Left lung (tissue), 10 donors: Measurements from ENCODE around the gene ADAP1. TPM values are rescaled to one million over a fixed set of nuclear protein-coding genes. Genes with fewer than 3 reads are reported as not detected.
A peak's percentile ranks its signal among the peaks of the same experiment; 100 is the strongest.

Experiments used
- ATAC-seq: fragments of 200-7000 bp; cut with Tn5 transposase; one replicate; pipeline ENCODE4 v1.9.1; 2020; ENCODE audit warnings: moderate library complexity
- DNase-seq, 4 donors: peaks; one replicate each; pipeline ENCODE4 v3.0.0-alpha.2; 2013 to 2020
- H3K27ac ChIP-seq, 2 donors: fragments of 200-600 bp; sonication (generic) in 1 of 2; one replicate each; pipeline versions ENCODE4 v1.5.0 to v1.8.0; 2020 to 2021
- H3K27me3 ChIP-seq, 2 donors: fragments of 200-600 bp; sonication (generic) in 1 of 2; one replicate each; pipeline versions ENCODE4 v1.5.0 to v1.8.0; 2020 to 2021
- H3K36me3 ChIP-seq, 2 donors: fragments of 200-600 bp; sonication (generic) in 1 of 2; one replicate each; pipeline versions ENCODE4 v1.5.0 to v1.8.0; 2020 to 2021
- H3K4me1 ChIP-seq, 2 donors: fragments of 200-600 bp; one replicate each; pipeline ENCODE4 v1.8.0; 2021
- H3K4me3 ChIP-seq, 2 donors: fragments of 200-600 bp; sonication (generic) in 1 of 2; one replicate each; pipeline versions ENCODE4 v1.5.0 to v1.8.0; 2020 to 2021; ENCODE audit warnings: mild to moderate bottlenecking in 1 of 2
- H3K9me3 ChIP-seq, 2 donors: fragments of 200-600 bp; sonication (generic) in 1 of 2; one replicate each; pipeline versions ENCODE4 v1.5.0 to v1.8.0; 2020 to 2021
- CTCF ChIP-seq, 2 donors: fragments of 200-600 bp; sonication (generic) in 1 of 2; IDR thresholded peaks; one replicate each; pipeline versions ENCODE4 v1.5.0 to v1.8.0; 2021; ENCODE audit warnings: antibody characterized with exemption in 2 of 2
- intact Hi-C, 2 donors: fragments of 100-400 bp; cut with DNase I; formaldehyde crosslinking; loops; one replicate each; pipeline versions ENCODE4 v1.11.2 to v1.14.2; 2022
- polyA plus RNA-seq, 6 donors: library from polyadenylated mRNA; unstranded; fragments of 120-200 nt; gene quantifications; one replicate each; pipeline ENCODE4 v1.2.1, GENCODE V29; 2013; ENCODE audit not compliant: insufficient read length in 6 of 6
- total RNA-seq, 2 donors: library from RNA; stranded (reverse); fragmentation: NEBNext Ultra II Directional; extraction: Animal tissue kit (Norgen Biotek cat#: 25700); gene quantifications; one replicate each; pipeline ENCODE4 v1.2.1, GENCODE V29; 2021
- donor health status: DM: no; HTN: yes; CAD: no.
- donor health status: DM: no; HTN: no; CAD: no.

ADAP1 gene
- total and polyA plus RNA-seq, 8 donors = 5.1 to 35.1 (median 8.5) TPM

DNA sequence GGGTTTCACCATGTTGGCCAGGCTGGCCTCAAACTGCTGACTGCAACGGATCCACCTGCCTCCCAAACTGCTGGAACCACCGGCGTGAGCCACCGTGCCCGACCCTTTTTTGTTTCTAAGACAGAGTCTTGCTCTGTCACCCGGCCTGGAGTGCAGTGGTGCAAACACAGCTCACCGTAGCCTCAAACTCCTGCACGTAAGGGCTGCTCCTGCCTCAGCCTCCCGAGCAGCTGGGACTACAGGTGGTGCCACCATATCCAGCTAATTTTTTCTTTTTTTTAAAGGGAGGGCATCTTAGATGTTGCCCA lies 36.4 kb downstream of the ADAP1 start:
- peaks cover 0 to 9% of the 10 kb centered on the region in 2 donors for H3K27me3 ChIP-seq
- ATAC-seq (no peak), DNase-seq (peak in 2 of 4 donors; percentile 10 to 54)
- H3K9me3 ChIP-seq = no peaks in the 10 kb centered on the region
- H3K4me3 ChIP-seq = no peak overlapping the region
- intact Hi-C loops = no loop called here
- TF ChIP-seq CTCF (IDR thresholded peaks at IDR 0.05) = no peak
- no peaks in the 10 kb centered on the region for H3K36me3 ChIP-seq
- no peak overlapping the region for H3K27ac ChIP-seq
- peaks cover 0 to 31% of the 10 kb centered on the region in 2 donors for H3K4me1 ChIP-seq

DNA sequence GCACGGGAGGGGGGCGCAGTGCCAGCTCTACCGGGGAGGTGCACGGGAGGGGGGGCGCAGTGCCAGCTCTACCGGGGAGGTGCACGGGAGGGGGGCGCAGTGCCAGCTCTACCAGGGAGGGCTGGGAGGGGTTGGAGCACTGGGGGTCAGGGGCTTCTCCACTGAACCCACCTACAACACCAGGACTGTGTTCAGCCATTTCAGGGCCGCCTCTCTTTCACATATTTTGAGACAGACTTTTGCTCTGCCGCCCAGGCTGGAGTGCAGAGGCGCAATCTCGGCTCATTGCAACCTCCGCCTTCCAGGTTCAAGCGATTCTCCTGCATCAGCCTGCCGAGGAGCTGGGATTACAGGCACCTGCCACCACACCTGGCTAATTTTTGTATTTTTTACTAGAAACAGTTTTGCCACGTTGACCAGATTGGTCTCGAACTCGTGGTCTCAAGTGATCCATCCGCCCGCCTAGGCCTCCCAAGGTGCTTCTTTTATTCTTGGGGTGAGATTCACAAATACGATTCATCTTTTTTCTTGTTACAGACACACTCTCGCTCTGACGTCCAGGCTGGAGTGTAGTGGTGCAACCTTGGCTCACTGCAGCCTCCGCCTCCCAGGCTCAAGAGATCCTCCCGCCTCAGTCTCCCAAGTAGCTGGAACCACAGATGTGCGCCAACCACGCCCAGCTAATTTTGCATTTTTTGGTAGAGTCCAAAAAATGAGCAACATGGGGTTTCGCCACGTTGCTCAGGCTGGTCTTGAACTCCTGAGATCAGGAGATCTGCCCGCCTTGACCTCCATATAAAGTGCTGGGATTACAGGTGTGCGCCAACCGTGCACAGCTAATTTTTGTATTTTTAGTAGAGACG lies 37.0 kb downstream of the ADAP1 start:
- Histone ChIP-seq H3K27ac (no peak overlapping the region), H3K36me3 (no peaks in the 10 kb centered on the region), H3K4me1 (peaks cover 0 to 25% of the 10 kb centered on the region in 2 donors), H3K4me3 (no peak overlapping the region), H3K9me3 (no peaks in the 10 kb centered on the region), H3K27me3 (peaks cover 0 to 9% of the 10 kb centered on the region in 2 donors)
- ATAC-seq (no peak), DNase-seq (peak in 2 of 4 donors; percentile 9 to 31)
- TF ChIP-seq CTCF (IDR thresholded peaks at IDR 0.05) = no peak
- intact Hi-C loops = no loop called here

GRCh38 chr7:916291-916941 lies 38.1 kb downstream of the ADAP1 start:
- DNase-seq (peak in 1 of 4 donors; percentile 48), ATAC-seq (no peak)
- no peak overlapping the region for H3K27ac ChIP-seq
- no peaks in the 10 kb centered on the region for H3K36me3 ChIP-seq
- H3K27me3 ChIP-seq = no peaks in the 10 kb centered on the region
- H3K4me1 ChIP-seq = peaks cover 0 to 18% of the 10 kb centered on the region in 2 donors
- intact Hi-C loops = no loop called here
- no peak overlapping the region for H3K4me3 ChIP-seq
- H3K9me3 ChIP-seq = no peaks in the 10 kb centered on the region
- TF ChIP-seq CTCF (IDR thresholded peaks at IDR 0.05) = no peak

DNA sequence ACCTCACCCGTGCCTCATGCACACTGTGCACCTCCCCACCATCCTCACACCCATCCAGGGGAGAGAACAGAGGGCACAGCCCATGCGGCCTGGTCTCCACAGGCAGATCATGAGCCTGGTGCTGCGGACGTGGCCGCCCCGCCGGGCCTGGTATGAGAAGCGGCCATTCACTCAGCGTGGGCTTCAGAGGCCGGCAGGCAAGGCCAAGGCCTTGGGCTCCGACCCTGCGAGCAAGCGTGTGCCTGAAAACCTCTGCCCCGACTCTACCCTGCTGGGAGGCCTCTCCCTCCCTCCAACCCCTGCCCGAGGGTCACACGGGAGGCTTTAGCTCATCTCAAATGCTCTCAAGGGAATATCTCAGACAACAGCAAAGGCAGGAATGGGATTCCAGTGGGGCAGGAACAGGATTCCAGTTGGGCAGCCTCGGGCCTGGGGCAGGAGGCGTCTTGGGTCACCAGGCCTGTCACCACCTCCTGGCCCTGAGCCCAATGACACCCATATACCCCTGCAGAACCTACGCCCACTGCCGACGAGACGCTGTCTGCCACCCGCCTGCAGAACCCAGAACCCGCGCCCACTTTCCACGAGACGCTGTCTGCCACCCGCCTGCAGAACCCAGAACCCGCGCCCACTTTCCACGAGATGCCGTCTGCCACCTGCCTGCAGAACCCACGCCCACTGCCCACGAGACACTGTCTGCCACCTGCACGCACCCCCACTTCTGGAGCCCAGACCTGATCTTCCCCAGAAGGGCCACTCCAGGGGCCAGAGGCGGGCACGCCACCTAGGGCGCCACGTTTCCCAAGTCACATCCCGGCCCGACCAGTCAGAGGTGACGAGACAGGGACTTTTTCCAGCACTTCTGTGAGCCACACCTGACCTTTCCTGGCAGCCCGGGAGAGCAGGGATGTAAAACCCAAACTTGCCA lies 38.9 kb downstream of the ADAP1 start:
- Histone ChIP-seq H3K27ac (no peak overlapping the region), H3K4me1 (peaks cover 0 to 25% of the 10 kb centered on the region in 2 donors), H3K27me3 (no peaks in the 10 kb centered on the region), H3K4me3 (no peak overlapping the region), H3K36me3 (no peaks in the 10 kb centered on the region), H3K9me3 (no peaks in the 10 kb centered on the region)
- no peak for TF ChIP-seq CTCF (IDR thresholded peaks at IDR 0.05)
- intact Hi-C loops = no loop called here
- DNase-seq (peak in 1 of 4 donors; percentile 74), ATAC-seq (no peak)
